Dermis microvascular lymphatic vessel endothelial cell (primary cell): ENCODE results near the gene TMEM132D. TPM values are rescaled to one million over a fixed set of nuclear protein-coding genes. Genes with fewer than 3 reads are reported as not detected.
"Not testable (repeated sequence)": the region's sequence is repeated elsewhere in the genome, so short reads cannot be mapped to it uniquely, and the experiment has no call there.

Experiments used
- DNase-seq, 2 donors: peaks; one replicate each; pipeline versions ENCODE4 v3.0.0 to v3.0.0-alpha.2; 2010; ENCODE audit warnings: low read depth in 2 of 2
- total RNA-seq: library from RNA; depleted of rRNA; stranded (reverse); fragments of >200 nt; gene quantifications from 2 replicates; pipeline ENCODE4 v1.2.1, GENCODE V29; 2014

Gene TMEM132D
- total RNA-seq, 1 donor from 2014 or later: not detected

- no peak for DNase-seq
Measured at GRCh38 chr12:129074379-129074778, 829.4 kb downstream of the TMEM132D start.

GRCh38 chr12:129073157-129073915, 830.5 kb downstream of the TMEM132D start:
- DNase-seq: no peak

GRCh38 chr12:129071362-129071761, 832.5 kb downstream of the TMEM132D start:
- no peak for DNase-seq

- no peak for DNase-seq
Measured at GRCh38 chr12:129069886-129070285, 833.9 kb downstream of the TMEM132D start.

GRCh38 chr12:129068684-129069083, 835.1 kb downstream of the TMEM132D start:
- no peak for DNase-seq

- DNase-seq: no peak
Measured at GRCh38 chr12:129067491-129067890, 836.3 kb downstream of the TMEM132D start.

- no peak for DNase-seq
Measured at GRCh38 chr12:129064209-129064855, 839.5 kb downstream of the TMEM132D start.

GRCh38 chr12:129063600-129063999, 840.2 kb downstream of the TMEM132D start:
- DNase-seq: no peak

- no peak for DNase-seq
Measured at GRCh38 chr12:129053232-129053631, 850.6 kb downstream of the TMEM132D start.

- DNase-seq: no peak
Measured at GRCh38 chr12:129052373-129052772, 851.5 kb downstream of the TMEM132D start.

GRCh38 chr12:129049917-129050316, 853.9 kb downstream of the TMEM132D start:
- no peak for DNase-seq

GRCh38 chr12:129043334-129043733, 860.5 kb downstream of the TMEM132D start:
- DNase-seq: not testable (repeated sequence)

- no peak for DNase-seq
Measured at GRCh38 chr12:129036135-129036534, 867.7 kb downstream of the TMEM132D start.

- DNase-seq: no peak
Measured at GRCh38 chr12:129034558-129035289, 869.1 kb downstream of the TMEM132D start.

- DNase-seq: no peak
Measured at GRCh38 chr12:129028844-129029243, 875.0 kb downstream of the TMEM132D start.

GRCh38 chr12:129025055-129025454, 878.8 kb downstream of the TMEM132D start:
- no peak for DNase-seq
